RWPE2 (cell line): Measurements from ENCODE around the gene SLC30A10.

Experiments used
- ATAC-seq: fragments of 200-7000 bp; cut with Tn5 transposase; 3 replicates; pipeline ENCODE4 v1.9.1; 2021; ENCODE audit warnings: low read depth
- DNase-seq: peaks from one replicate; pipeline ENCODE4 v3.0.0-alpha.2; 2020; ENCODE audit warnings: low spot score
- H3K27ac ChIP-seq: fragments of 450-650 bp; 2 replicates; pipeline ENCODE4 v1.5.1; 2017; ENCODE audit warnings: mild to moderate bottlenecking; ENCODE audit not compliant: poor library complexity, severe bottlenecking
- H3K27me3 ChIP-seq: fragments of 250-450 bp; sonication (Bioruptor Pico); 2 replicates; pipeline ENCODE4 v1.5.1; 2021; ENCODE audit warnings: mild to moderate bottlenecking, moderate library complexity; ENCODE audit not compliant: insufficient read depth, poor library complexity, severe bottlenecking
- H3K36me3 ChIP-seq: fragments of 250-450 bp; sonication (Bioruptor Pico); 2 replicates; pipeline ENCODE4 v1.5.1; 2020; ENCODE audit warnings: low read depth, mild to moderate bottlenecking, moderate library complexity
- H3K4me1 ChIP-seq: fragments of 250-450 bp; sonication (Bioruptor Pico); 2 replicates; pipeline ENCODE4 v1.5.1; 2021; ENCODE audit warnings: mild to moderate bottlenecking, moderate library complexity; ENCODE audit not compliant: insufficient read depth, poor library complexity, severe bottlenecking
- H3K4me3 ChIP-seq: fragments of 250-450 bp; sonication (Bioruptor Pico); 2 replicates; pipeline ENCODE4 v1.5.1; 2021; ENCODE audit warnings: mild to moderate bottlenecking, moderate library complexity; ENCODE audit not compliant: severe bottlenecking
- H3K9me3 ChIP-seq: fragments of 250-450 bp; sonication (Bioruptor Pico); 2 replicates; pipeline ENCODE4 v1.5.1; 2021; ENCODE audit warnings: mild to moderate bottlenecking, moderate library complexity; ENCODE audit not compliant: severe bottlenecking
- CTCF ChIP-seq: fragments of 450-650 bp; IDR thresholded peaks from one replicate; pipeline ENCODE4 v1.5.1; 2017; ENCODE audit warnings: mild to moderate bottlenecking, moderate library complexity; ENCODE audit not compliant: poor library complexity, severe bottlenecking

Gene SLC30A10

DNA sequence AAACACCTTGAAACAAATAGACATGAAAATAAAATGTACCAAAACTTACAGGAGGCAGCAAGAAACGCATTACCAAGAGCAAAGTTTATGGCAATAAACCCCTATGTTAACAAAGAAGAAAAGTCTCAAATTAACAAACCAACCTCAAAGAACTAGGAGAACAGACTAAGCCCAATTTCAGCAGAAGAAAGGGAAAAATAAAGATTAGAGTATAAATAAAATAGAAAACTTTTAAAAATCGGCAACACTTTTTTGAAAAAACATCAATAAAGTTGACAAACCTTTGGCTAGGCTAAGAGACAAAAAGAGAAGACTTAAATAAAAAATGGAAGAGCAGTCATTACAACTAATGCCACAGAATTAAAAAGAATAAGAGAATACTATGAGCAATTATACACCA, 42.7 kb downstream of the SLC30A10 start:
- H3K4me3 ChIP-seq = no peak overlapping the region
- no peak for TF ChIP-seq CTCF
- ATAC-seq (no peak), DNase-seq (no peak)
- no peaks in the 10 kb centered on the region for H3K27me3 ChIP-seq
- no peak overlapping the region for H3K27ac ChIP-seq
- no peaks in the 10 kb centered on the region for H3K4me1 ChIP-seq
- no peaks in the 10 kb centered on the region for H3K9me3 ChIP-seq
- no peaks in the 10 kb centered on the region for H3K36me3 ChIP-seq

DNA sequence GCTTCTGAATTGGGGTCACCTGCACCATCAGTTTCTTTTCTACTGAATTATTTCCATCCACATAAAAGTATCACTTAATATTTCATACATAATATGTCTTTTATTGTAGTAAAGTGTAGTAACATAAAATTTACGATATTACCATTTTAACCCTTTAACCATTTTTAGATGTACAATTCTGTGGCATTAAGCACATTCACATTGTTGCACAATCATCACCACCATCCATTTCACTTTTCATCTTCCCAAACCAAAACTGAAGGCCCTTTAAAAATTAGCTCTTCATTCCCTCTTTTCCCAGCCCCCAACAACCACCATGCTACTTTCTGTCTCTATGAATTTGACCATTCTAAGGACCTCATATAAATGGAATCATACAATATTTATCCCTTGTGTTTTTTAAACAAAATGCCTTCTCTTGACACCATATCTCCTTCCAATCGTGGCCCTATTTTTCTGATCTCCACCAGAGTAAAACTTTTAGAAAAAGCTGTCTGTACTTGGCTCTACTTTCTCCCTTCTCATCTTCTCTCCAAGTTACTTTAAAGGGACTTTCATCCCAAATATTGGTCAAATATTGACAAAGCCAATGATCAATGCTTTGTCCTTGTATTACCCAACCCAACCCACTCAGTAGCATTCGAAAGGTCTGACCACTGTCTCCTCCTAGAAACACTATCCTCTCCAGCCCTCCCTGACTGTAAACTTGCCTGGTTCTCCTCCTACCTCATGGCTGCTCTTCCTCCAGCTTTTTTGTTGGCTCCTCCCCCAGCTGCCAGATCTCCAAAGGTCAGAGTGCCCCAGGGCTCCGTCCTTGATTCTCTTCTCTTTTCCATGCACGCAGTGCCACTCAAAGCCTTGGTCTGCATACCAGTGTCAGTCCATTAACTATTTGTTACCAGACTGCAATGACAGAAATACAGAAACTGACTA, 44.7 kb downstream of the SLC30A10 start:
- H3K9me3 ChIP-seq = no peaks in the 10 kb centered on the region
- DNase-seq (no peak), ATAC-seq (no peak)
- no peak overlapping the region for H3K27ac ChIP-seq
- H3K4me3 ChIP-seq = no peak overlapping the region
- H3K27me3 ChIP-seq = no peaks in the 10 kb centered on the region
- no peak for TF ChIP-seq CTCF
- H3K4me1 ChIP-seq = no peaks in the 10 kb centered on the region
- H3K36me3 ChIP-seq = no peaks in the 10 kb centered on the region

DNA sequence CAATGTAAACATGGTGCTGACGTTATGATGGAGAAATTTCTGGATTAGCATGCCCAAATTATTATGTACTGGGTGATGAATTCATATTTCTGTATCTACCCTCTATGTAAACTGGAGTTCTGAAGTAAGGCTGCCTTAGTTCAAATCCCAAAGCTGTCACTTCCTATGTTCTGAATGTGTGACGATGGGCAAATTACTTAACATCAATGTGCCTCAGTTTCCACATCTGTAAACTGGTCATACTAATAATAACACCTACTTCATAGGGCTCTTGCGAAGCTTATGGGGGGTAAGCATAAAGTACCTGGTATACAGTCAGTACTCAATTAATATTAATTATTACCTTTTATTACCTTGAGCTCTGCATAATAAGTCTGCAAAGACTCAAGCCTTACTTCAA, 45.6 kb downstream of the SLC30A10 start:
- Histone ChIP-seq H3K36me3 (no peaks in the 10 kb centered on the region), H3K9me3 (no peaks in the 10 kb centered on the region), H3K27me3 (no peaks in the 10 kb centered on the region), H3K4me1 (no peaks in the 10 kb centered on the region), H3K27ac (no peak overlapping the region), H3K4me3 (no peak overlapping the region)
- DNase-seq (no peak), ATAC-seq (no peak)
- no peak for TF ChIP-seq CTCF

GRCh38 chr1:219882096-219882495, 46.3 kb downstream of the SLC30A10 start:
- no peak for ATAC-seq
- Histone ChIP-seq H3K27me3 (no peaks in the 10 kb centered on the region), H3K9me3 (no peaks in the 10 kb centered on the region), H3K36me3 (no peaks in the 10 kb centered on the region), H3K4me1 (no peaks in the 10 kb centered on the region), H3K4me3 (no peak overlapping the region), H3K27ac (no peak overlapping the region)
- no peak for DNase-seq
- no peak for TF ChIP-seq CTCF

DNA sequence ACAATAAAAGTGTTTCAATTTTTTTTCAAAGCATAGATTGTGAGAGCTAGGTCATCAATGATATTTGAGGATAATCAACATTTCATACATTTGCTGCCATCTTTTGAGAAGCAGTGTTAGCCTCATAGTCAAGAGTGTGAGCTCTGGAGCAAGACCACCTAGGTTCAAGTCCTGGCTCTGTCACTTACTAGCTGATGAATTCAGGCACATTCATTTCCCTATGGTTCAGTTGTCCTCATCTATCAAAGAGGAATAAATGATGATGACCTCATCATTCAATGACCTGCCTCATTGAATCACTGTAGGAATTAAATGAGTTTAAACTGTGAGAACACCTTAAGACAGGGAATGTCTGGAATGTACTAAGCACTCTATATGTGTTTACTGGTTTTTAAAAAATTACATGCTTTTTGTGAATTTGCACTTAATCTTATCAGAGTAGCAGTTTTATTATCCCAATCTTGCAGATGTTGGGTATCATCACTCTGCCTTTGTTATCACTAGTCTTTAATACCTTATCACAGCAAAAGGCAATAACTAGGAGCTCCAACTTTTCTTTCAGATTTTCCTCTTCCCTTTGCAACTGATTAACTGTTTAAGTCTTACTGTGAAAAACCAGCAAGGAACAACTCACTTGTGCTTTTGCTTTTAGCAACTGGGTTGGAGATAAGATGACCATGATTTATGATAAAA, 47.4 kb downstream of the SLC30A10 start:
- Histone ChIP-seq H3K27ac (no peak overlapping the region), H3K4me1 (no peaks in the 10 kb centered on the region), H3K27me3 (no peaks in the 10 kb centered on the region), H3K4me3 (no peak overlapping the region), H3K9me3 (no peaks in the 10 kb centered on the region), H3K36me3 (no peaks in the 10 kb centered on the region)
- ATAC-seq (no peak), DNase-seq (no peak)
- no peak for TF ChIP-seq CTCF
